ENCODE measurements around the gene ALK.

The ALK gene

GRCh38 chr2:29229640-29230039, 691.7 kb downstream of the ALK start:
- no peak for DNase-seq

DNA sequence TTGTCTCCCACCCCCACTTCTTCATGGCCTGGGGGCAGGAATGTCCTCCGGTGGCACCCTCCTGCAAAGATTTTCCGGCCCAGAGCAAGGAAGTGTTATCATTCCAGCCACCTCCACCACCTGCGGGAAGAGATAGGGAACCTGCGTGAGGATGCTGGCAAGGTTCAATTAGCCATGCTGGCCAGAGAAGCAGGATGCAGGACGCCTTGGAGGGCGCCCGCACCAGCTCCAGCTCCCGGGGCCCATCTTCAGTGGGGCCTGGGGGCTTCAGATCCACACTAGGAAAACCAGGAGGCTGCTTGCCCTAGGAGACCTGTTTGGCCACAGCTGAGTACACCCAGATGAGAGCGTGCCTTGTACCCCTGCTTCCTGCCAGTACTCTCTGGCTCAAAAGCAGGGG, 692.4 kb downstream of the ALK start:
- DNase-seq: no peak

- peak; percentile 67 for DNase-seq
Measured at GRCh38 chr2:29227935-29228675, 693.3 kb downstream of the ALK start.

DNA sequence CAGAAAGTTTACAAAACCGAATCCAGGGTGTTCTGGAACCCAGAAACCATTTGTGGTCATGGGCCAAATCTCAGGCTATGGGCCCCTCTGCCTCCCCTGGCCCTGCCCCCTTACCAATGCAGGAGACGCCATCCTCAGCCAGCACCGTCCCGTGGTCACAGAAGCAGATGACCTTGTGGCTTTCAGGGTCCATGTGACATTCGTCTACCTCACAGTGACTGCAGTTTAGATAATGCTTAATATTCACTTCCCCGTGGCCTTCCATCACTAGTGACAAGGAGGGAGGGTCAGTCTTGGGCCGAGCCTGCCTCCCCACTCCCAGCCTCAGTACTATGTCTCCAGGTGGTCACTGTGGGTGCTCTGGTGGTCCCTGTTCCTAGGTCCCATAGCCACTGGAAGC, 694.6 kb downstream of the ALK start:
- no peak for DNase-seq

DNA sequence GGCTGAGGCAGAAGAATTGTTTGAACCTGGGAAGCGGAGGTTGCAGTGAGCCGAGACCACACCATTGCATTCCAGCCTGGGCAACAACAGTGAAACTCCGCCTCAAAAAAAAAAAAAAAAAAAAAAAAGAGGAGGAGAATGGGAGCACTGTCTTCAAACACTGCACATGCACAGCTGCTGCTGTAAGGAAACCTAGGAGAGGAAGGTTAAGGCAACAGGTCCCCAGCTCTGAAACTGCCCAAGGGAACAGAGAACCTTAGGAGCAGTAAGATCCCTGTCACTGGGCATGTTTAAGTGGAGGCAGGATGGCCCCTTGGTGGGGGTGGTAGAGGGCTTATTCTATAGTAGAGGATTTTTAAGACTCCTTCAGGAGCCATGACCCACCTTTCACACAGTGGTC, 695.0 kb downstream of the ALK start:
- no peak for DNase-seq

DNA sequence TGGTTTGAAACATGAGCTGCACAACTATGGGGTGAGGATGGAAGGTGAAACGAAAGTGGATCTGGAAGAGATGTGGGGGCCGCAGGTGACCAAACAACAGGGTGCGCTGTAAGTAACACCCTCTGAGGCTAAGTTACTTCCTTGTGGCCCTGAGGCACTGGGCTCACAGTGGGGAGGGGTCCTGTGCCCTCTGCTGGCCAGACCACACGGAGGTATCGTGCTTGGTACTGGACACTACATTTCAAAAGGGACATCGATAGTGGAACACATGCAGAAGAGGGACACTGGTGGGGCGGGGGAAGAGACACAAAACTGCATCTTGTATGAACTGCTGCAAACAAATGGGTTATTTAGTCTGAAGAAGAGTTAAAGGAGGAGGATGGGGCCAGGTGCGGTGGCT, 695.6 kb downstream of the ALK start:
- no peak for DNase-seq

DNA sequence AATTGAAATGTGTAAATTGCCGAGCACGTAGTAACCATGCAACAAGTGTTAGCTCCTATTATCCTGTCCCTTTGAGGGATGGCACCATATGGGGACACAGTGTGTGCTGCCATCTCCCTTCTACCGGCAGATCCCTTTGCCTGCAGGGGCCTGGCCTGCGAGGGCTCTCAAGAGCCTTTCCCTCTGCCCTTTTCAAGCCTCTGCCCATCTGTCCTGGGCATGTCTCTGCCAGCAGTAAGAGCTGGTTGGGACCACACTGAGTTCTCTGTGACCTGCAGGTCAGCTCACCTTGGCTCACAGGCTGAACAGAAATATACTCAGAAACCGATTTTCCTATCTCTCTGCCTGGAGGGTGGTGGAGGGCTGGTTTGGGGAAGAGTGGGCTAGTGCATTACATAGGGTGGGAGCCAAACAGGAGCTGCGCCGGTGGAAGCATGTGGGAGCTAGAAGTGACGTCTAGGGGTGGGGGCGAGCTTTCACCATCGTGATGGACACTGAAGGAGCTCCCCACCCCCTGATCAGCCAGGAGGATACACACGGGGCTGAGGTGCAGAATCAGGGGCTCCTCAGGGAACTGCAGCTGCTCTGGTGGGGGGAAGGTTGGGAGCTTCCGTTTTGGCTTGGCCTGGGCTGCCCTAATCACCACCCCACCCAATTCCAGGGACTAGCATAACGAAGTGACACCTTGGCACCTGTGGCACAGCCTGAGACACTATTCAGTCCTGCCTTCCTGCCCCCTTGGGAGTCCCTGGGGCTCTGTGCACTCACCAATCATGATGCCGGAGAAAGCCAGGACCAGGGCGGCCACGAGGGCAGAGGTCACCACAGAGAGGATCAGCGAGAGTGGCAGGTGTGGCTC, 696.5 kb downstream of the ALK start:
- DNase-seq: no peak

DNA sequence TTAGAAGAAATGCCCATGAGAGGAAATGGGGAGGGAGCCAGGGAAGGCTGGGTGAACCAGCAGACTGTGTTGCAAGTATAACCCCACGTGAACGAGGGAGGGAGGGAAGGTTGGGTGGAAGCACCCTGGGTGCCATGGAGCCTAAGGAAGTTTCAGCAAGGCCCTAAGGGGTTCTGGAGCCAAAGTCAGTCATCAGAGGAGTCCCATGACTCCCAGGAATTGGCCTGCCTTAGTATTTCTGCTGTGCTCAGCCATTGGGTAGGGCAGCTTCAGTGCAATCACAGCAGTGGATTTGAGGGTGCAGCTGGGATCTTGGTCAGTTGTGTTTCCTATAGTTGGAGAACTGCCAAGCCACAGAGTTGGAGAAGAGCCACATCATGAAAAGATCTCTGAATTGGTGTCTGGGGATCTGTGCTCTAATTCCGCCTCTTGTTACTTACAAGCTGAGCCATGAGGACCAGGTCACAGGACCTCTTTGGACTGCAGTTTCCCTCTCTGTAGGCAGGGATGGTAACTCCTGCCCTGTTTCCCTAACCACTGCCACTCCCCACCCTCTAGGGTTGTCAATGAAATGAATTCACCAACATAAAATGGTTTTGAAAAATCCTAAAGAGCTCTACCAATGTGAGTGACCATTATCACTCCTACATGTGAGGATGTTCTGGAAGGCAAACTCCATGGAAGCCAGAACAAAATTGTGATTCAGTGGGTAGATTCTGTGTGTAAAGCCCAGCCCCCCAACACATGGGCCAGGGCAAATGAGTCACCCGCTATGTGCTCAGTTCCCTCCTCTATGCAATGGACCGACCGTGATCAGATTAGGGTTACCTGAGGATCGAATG, 697.3 kb downstream of the ALK start:
- peak; percentile 89 for DNase-seq

- no peak for DNase-seq
Measured at GRCh38 chr2:29223257-29223656, 698.1 kb downstream of the ALK start.

GRCh38 chr2:29222381-29223179, 698.8 kb downstream of the ALK start:
- no peak for DNase-seq

GRCh38 chr2:29220506-29221270, 700.7 kb downstream of the ALK start:
- DNase-seq: no peak

DNA sequence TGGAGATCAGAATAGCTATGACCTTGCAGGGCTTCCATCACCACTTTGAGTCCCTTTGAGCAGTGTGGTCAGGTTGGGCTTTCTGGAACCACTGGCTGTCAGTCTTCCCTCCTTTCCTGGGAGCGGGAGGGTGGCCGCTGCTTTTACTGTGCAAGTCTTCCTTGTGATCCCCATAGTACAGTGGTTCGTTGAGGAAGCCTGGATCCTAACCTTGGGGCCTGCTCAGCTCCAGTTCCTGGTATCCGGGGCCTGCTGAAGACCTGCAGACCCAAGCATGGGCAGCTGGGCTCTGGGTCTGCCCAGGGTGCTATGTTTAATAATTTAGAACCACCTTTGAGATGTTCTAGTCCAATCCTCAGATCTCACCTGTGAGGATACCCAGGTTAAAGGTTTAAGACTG, 702.0 kb downstream of the ALK start:
- DNase-seq: no peak

DNA sequence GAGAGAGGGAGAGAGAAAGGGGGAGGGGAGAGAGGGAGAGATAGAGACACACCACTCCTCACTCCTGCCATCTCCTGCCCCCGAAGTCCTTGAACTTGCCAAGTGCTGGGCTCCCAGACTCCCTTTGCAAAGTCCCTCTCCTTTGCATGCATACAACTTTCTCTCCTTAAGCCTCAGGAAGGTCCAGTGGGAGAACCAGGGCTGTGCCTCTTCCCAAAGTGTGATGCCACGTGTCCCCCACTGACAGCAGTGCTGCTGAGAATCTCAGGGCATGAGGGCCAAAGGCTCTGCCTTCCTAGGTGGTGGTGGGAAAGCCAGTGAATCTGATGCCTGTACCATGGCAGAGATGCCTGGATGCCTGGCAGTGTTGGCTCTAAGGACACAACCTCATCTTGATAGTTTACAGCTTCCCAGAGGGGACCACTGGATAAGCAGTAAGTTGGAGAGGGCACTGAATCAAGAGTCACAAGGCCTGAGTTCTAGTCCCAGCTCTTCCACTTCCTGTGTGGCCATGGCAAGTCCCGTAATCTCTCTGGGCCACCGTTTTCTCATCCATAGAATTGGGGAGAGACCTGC, 702.7 kb downstream of the ALK start:
- DNase-seq: no peak

GRCh38 chr2:29218071-29218470, 703.3 kb downstream of the ALK start:
- no peak for DNase-seq

- DNase-seq: no peak
Measured at GRCh38 chr2:29216609-29216909, 704.8 kb downstream of the ALK start.

- no peak for DNase-seq
Measured at GRCh38 chr2:29215739-29216608, 705.4 kb downstream of the ALK start.

DNA sequence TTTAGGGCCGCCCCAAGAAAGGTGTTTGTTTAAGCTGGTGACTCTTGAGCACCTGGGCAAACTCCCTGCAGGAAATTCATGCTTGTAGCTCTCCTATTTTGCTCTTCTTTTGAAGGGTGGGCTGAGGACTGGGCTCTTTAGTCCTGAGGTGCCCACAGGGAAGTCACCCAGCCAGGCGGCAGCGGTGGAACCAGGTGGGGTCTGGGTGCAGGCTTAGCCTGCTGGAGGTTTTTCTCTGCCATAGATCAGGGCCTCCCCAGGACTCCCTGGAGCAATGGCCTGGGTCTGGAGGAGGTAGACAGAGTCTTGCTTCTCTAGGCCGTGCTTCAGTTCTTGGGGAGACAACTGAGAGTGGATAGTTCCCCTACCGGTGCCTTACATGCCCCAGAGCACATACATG, 706.3 kb downstream of the ALK start:
- DNase-seq: no peak

DNA sequence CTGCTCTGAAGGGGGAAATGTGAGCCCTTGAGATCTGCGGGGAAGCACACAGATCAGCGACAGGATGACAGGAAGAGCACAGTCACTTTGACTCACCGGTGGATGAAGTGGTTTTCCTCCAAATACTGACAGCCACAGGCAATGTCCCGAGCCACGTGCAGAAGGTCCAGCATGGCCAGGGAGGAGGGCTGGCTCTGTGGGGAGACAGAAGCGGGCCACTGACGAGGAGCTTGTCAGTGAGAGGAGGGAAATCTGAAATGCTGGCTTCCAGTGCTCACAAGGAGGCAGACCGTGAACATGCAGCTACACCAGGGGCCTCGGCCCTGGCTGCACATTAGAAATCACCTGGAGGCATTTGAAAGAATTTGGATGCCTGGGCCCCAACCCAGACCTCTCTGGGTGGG, 707.5 kb downstream of the ALK start:
- no peak for DNase-seq

DNA sequence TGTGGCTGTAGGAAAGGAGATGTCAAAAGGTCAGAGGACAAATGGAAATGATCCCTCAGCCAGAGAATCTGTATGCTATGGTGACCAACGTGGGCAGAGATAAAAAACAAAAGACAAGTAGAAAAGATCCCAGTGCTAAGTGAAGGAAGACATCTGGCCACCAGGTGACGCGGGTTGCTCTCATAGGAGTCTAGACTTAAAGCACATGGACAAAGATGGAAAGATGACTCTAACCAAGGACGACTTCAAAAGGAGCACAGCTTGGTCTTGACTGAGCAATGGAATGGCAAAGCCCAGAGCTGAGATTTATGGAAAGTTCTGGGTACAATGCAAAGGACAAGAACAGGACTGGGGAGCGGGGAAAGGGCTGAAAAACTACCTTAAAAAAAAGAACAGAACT, 709.4 kb downstream of the ALK start:
- no peak for DNase-seq

- DNase-seq: no peak
Measured at GRCh38 chr2:29209551-29209950, 711.8 kb downstream of the ALK start.
